GM12801 (cell line): ENCODE results near the gene GRHL3.

Source experiments
- TF ChIP-seq, protein P1 (sequence below): IDR thresholded peaks from one replicate; pipeline ENCODE4 v1.5.1; 2011; ENCODE audit warnings: control low read depth; ENCODE audit not compliant: insufficient read length; ENCODE audit errors: extremely low read depth

The GRHL3 gene

DNA sequence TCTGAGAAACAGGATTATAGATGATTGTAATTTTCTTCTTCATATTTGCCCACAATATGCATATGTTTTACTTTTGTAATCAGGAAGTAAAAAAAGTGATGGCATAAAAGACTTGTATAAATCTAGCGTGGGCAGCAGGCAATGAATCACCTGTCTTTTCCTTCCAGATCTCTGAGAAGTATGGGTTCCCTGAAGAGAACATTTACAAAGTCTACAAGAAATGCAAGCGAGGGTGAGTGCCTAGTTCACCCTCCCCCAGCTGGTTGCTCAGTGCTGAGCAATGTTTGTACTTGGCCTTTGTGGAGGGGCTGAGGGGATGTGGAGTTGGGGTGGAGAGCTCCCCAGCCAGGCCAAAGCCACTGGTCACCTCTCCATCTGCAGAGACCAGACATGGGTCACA, 30.7 kb downstream of the GRHL3 start:
- TF ChIP-seq, protein P1, sequence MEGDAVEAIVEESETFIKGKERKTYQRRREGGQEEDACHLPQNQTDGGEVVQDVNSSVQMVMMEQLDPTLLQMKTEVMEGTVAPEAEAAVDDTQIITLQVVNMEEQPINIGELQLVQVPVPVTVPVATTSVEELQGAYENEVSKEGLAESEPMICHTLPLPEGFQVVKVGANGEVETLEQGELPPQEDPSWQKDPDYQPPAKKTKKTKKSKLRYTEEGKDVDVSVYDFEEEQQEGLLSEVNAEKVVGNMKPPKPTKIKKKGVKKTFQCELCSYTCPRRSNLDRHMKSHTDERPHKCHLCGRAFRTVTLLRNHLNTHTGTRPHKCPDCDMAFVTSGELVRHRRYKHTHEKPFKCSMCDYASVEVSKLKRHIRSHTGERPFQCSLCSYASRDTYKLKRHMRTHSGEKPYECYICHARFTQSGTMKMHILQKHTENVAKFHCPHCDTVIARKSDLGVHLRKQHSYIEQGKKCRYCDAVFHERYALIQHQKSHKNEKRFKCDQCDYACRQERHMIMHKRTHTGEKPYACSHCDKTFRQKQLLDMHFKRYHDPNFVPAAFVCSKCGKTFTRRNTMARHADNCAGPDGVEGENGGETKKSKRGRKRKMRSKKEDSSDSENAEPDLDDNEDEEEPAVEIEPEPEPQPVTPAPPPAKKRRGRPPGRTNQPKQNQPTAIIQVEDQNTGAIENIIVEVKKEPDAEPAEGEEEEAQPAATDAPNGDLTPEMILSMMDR = no peak

DNA sequence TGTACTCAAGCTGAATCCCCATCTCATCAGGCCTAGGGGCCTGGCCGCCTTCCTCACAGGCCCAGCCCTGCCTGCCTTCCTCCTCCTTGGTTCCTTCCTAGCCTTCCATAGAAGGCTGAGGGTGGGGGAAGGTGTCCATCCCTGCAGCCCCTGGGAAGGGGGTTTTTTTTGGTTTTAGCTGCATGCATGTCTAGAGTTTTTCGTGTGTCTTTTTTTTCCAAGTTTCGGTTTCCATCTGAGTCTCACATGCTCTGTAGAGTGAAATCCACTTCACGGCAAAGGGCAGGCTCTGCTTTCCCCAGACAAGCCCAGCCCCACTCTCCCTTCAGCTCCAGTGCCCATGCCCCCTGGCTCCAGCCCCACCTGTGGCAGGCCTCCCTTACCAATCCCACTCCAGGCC, 32.1 kb downstream of the GRHL3 start:
- TF ChIP-seq, protein P1 = no peak

DNA sequence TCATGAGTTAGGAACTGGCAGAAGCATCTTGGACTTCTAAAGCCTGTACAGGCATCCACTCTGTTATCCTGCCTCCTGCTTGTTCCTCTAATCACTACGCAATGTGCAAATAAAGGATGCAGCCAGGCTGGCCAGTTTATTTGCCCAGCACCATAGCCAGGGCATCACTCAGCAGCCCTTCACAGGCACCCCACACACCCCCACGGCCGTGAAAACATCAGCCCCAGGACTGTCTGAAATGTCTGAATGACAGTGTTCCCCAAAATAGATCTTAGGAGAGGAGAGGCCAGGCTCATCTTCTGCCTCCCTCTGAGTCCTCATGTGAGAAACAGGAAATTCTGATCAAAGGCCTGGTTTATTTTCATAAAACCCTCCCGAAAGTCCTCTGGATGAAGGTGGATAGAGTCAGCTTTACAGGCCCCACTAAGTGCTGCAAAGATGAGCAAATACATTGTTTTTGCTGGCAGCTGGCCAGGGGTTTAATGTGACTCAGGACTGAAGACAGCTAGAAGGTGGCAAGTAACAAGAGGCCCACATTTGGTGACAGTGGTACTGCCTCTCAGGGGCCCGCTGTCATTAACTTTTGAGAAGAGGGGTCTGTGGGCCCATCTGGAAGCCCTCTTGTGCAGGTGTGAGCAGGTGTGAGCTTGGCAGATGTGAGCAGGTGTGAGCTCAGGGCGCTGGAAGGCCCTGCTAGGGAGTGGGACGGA, 32.9 kb downstream of the GRHL3 start:
- TF ChIP-seq, protein P1 = no peak

DNA sequence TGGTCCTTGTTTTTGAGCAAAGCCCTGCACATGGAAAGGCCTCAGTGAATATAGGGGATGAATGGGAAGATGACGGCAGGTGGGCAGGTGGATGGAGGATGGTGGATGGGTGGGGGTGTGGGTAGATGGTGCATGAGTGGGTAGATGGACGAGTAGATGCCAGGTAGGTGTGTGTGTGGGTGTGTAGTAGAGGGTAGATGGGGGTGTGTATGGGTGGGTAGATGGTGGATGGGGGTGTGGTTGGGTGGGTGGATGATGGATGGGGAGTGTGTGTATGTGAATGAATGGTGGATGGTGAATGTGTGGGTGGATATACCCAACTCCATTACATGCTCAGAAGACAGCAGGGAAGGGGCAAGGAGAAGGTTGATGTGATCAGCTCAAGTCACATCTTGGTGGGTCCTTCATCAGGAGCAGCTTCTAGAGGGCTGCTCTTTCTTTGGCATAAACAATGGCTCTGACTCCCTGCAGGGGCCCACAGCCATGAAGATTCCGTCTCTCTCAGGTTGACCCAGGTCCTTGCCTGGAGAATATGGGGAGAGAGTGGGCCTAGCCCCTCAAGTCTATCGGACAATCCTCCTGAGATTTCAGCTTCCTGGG, 34.2 kb downstream of the GRHL3 start:
- TF ChIP-seq, protein P1 = no peak

DNA sequence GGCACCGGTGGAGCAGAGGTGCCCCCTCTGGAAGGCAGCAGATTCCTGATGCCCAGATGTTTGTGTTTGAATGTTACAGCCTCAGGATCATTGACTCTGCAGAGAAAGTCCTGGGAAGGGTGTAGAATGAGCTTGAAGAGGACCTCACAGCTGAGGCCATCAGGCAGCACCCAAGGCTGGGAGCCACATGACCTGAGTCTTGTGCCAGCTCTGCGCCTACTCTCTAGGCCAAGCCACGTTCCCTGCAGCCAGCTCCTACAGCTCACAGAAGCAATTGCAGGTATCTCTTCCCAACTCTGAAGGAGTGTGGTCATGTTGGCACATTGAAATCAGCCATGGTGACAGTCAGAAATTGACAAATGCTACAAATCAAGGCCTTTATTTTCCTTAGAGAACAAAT, 36.3 kb downstream of the GRHL3 start:
- TF ChIP-seq, protein P1 = no peak

DNA sequence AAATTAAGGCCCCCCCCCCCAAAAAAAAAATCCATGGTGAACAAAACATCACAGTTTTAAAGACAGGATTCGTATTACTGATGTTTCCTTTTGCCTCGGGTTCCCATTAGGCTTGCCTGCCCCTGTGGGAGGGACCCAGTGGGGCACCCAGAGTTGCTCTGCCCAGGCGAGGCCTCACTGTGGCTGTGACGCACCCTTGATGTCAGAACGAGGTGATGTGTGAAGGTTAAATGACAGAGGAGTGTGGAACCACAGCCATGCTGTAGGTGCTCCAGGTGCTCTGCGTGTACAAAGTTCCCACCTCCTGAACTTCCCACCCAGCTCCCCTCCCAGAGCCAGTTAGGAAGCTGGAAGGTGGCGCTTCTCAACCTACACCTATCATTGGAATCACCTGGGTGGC, 37.9 kb downstream of the GRHL3 start:
- TF ChIP-seq, protein P1 = no peak

DNA sequence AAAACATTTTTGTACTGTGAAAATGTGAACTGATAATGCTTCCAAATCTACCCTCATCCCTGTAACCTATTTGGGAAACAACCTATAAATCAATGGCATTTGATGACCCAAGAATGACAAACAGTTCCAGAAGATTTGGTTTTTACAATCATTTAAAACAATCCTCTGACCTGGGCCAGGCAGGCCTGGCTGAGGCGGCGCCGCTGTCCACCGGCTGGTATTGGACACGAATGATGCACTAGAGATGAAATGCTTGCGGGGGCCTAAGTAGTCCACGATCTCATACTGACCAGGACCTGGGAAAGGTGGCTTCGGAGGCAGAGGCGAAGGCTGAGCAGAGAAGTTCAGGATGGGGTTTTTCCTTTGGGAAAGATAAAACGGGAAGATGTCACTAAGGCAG, 41.5 kb downstream of the GRHL3 start:
- TF ChIP-seq, protein P1 = no peak
